GM23248 (cell line): ENCODE data around the gene VAMP4. TPM values are rescaled to one million over a fixed set of nuclear protein-coding genes. Genes with fewer than 3 reads are reported as not detected.
A peak's percentile ranks its signal among the peaks of the same experiment; 100 is the strongest.
"Not testable (repeated sequence)": the region's sequence is repeated elsewhere in the genome, so short reads cannot be mapped to it uniquely, and the experiment has no call there.

Source experiments
- DNase-seq: peaks from one replicate; pipeline ENCODE4 v3.0.0-alpha.2; 2015
- H2AFZ ChIP-seq: fragments of 200-600 bp; sonication (generic); 2 replicates; pipeline ENCODE4 v1.6.1; 2016; ENCODE audit warnings: antibody characterized with exemption
- H3F3A ChIP-seq: fragments of 200-600 bp; sonication (generic); 2 replicates; pipeline ENCODE4 v1.6.1; 2016; ENCODE audit warnings: mild to moderate bottlenecking, antibody characterized with exemption, mixed run types; ENCODE audit not compliant: insufficient read depth
- H3K27ac ChIP-seq: fragments of 200-600 bp; sonication (generic); 2 replicates; pipeline ENCODE4 v1.5.1; 2016; ENCODE audit warnings: mild to moderate bottlenecking
- H3K27me3 ChIP-seq: fragments of 200-600 bp; sonication (generic); replicated peaks from 2 replicates; pipeline ENCODE4 v1.6.1; 2016; ENCODE audit warnings: mild to moderate bottlenecking; ENCODE audit not compliant: insufficient read depth
- H3K36me3 ChIP-seq: fragments of 200-600 bp; sonication (generic); 2 replicates; pipeline ENCODE4 v1.6.1; 2016; ENCODE audit warnings: low read depth, mild to moderate bottlenecking
- H3K4me1 ChIP-seq: fragments of 200-600 bp; sonication (generic); 2 replicates; pipeline ENCODE4 v1.6.1; 2016; ENCODE audit warnings: mild to moderate bottlenecking; ENCODE audit not compliant: insufficient read depth
- H3K4me2 ChIP-seq: fragments of 200-600 bp; sonication (generic); one replicate; pipeline ENCODE4 v1.6.1; 2016; ENCODE audit warnings: mild to moderate bottlenecking; ENCODE audit not compliant: unreplicated experiment
- H3K4me3 ChIP-seq: fragments of 200-600 bp; sonication (generic); 2 replicates; pipeline ENCODE4 v1.5.1; 2016; ENCODE audit warnings: mild to moderate bottlenecking
- H3K79me2 ChIP-seq: fragments of 200-600 bp; sonication (generic); 2 replicates; pipeline ENCODE4 v1.6.1; 2016; ENCODE audit warnings: mild to moderate bottlenecking; ENCODE audit not compliant: insufficient read depth
- H3K9ac ChIP-seq: fragments of 200-600 bp; sonication (generic); 2 replicates; pipeline ENCODE4 v1.6.1; 2016; ENCODE audit warnings: mild to moderate bottlenecking
- H3K9me2 ChIP-seq: fragments of 200-600 bp; sonication (generic); 2 replicates; pipeline ENCODE4 v1.6.1; 2016; ENCODE audit warnings: mixed run types, mild to moderate bottlenecking, moderate library complexity; ENCODE audit not compliant: insufficient read depth
- H3K9me3 ChIP-seq: fragments of 200-600 bp; sonication (generic); one replicate; pipeline ENCODE4 v1.6.1; 2017; ENCODE audit warnings: low read depth
- H4K20me1 ChIP-seq: fragments of 200-600 bp; sonication (generic); 2 replicates; pipeline ENCODE4 v1.6.0; 2016; ENCODE audit not compliant: insufficient read depth
- EZH2 ChIP-seq: fragments of 200-600 bp; sonication (generic); IDR thresholded peaks from 2 replicates; pipeline ENCODE4 v1.6.1; 2018; ENCODE audit warnings: antibody characterized with exemption, mild to moderate bottlenecking; ENCODE audit not compliant: insufficient read depth, poor library complexity, severe bottlenecking
- EZH2phosphoT487 ChIP-seq: fragments of 200-600 bp; sonication (generic); IDR thresholded peaks from 2 replicates; pipeline ENCODE4 v1.6.1; 2018; ENCODE audit warnings: antibody characterized with exemption, moderate library complexity, mild to moderate bottlenecking, low read depth; ENCODE audit not compliant: insufficient read depth
- WGBS, 2 experiments: methylation state at CpG; one replicate each; pipeline ENCODE4 v1.1.6; 2015 to 2017; ENCODE audit warnings: low lambda C conversion rate in 2 of 2, low coverage in 1 of 2; ENCODE audit errors: missing lambda C conversion rate in 2 of 2; 5-methylcytosine and 5-hydroxymethylcytosine counted together
- in situ Hi-C: fragments of 300-500 bp; cut with MboI; formaldehyde crosslinking; loops from 2 replicates; pipeline ENCODE4 v1.15.0; 2020
- polyA plus RNA-seq: library from polyadenylated mRNA; unstranded; fragments of >200 nt; fragmentation: Nextera tagmentation; extraction: Ambion mirVana; gene quantifications from 2 replicates; pipeline ENCODE4 v1.2.1, GENCODE V29; 2016
- total RNA-seq: library from RNA; depleted of rRNA; stranded (reverse); fragments of >200 nt; shearing (Covaris generic); gene quantifications from 2 replicates; pipeline ENCODE4 v1.2.3, GENCODE V29; 2014

The VAMP4 gene
- total and polyA plus RNA-seq, 2 experiments from 2014 or later, result 7.3 to 21.2 TPM

- H3K9me2 ChIP-seq, result no peaks in the 10 kb centered on the region
- 33 to 37% methylated on average over 4 of the region's 4 CpGs for WGBS, 2 experiments
- no peaks in the 10 kb centered on the region for H3K36me3 ChIP-seq
- H3F3A ChIP-seq, result no peaks in the 10 kb centered on the region; the same call in 1 of the 2 replicates
- H3K27ac ChIP-seq, result peak overlapping the region; percentile 44; the same call in 1 of the 2 replicates
- H3K9ac ChIP-seq, result 0 out of 2 replicates have a peak overlapping the region, but pooled peaks have one; percentile 13
- peak; percentile 72 for DNase-seq
- no peak overlapping the region for H3K4me3 ChIP-seq
- no peaks in the 10 kb centered on the region for H4K20me1 ChIP-seq
- in situ Hi-C loops, result no loop called here
- H3K4me2 ChIP-seq, result no peak overlapping the region
- peak overlapping the region; percentile 35 for H2AFZ ChIP-seq
- H3K9me3 ChIP-seq, result no peaks in the 10 kb centered on the region
- H3K27me3 ChIP-seq, result no peaks in the 10 kb centered on the region
- TF ChIP-seq EZH2phosphoT487 (no peak), EZH2 (no peak)
- H3K4me1 ChIP-seq, result peaks cover 23% of the 10 kb centered on the region
- H3K79me2 ChIP-seq, result no peaks in the 10 kb centered on the region
Observed at GRCh38 chr1:171663854-171664575, 77.8 kb downstream of the VAMP4 start.

- 27 to 32% methylated on average over 7 of the region's 7 CpGs for WGBS, 2 experiments
- no peaks in the 10 kb centered on the region for H4K20me1 ChIP-seq
- H3K79me2 ChIP-seq, result no peaks in the 10 kb centered on the region
- H3K27me3 ChIP-seq, result no peaks in the 10 kb centered on the region
- peak; percentile 7 for DNase-seq
- in situ Hi-C loops, result no loop called here
- no peaks in the 10 kb centered on the region for H3K9me3 ChIP-seq
- no peak overlapping the region for H3K4me3 ChIP-seq
- H3K9ac ChIP-seq, result peak overlapping the region; percentile 13; the same call in 1 of the 2 replicates
- H3K4me1 ChIP-seq, result peaks cover 23% of the 10 kb centered on the region
- H2AFZ ChIP-seq, result peak overlapping the region; percentile 26; the same call in 1 of the 2 replicates
- no peaks in the 10 kb centered on the region for H3K9me2 ChIP-seq
- H3K36me3 ChIP-seq, result no peaks in the 10 kb centered on the region
- H3K27ac ChIP-seq, result peak overlapping the region; percentile 44; the same call in 1 of the 2 replicates
- H3F3A ChIP-seq, result no peaks in the 10 kb centered on the region; the same call in 1 of the 2 replicates
- TF ChIP-seq EZH2phosphoT487, result no peak
- no peak for TF ChIP-seq EZH2
- no peak overlapping the region for H3K4me2 ChIP-seq
Observed at GRCh38 chr1:171663036-171663853, 78.6 kb downstream of the VAMP4 start.

GRCh38 chr1:171661076-171661650 lies 80.7 kb downstream of the VAMP4 start:
- no peaks in the 10 kb centered on the region for H3K27me3 ChIP-seq
- no peaks in the 10 kb centered on the region for H3K36me3 ChIP-seq
- no peak overlapping the region for H2AFZ ChIP-seq
- H3K4me2 ChIP-seq, result no peak overlapping the region
- H3K4me1 ChIP-seq, result peaks cover 23% of the 10 kb centered on the region
- no peak overlapping the region for H3K27ac ChIP-seq
- no peak for DNase-seq
- H3K79me2 ChIP-seq, result no peaks in the 10 kb centered on the region
- in situ Hi-C loops, result no loop called here
- no peaks in the 10 kb centered on the region for H3K9me2 ChIP-seq
- no peak overlapping the region for H3K4me3 ChIP-seq
- no peaks in the 10 kb centered on the region for H3K9me3 ChIP-seq
- no peak for TF ChIP-seq EZH2phosphoT487
- TF ChIP-seq EZH2, result no peak
- H3F3A ChIP-seq, result no peaks in the 10 kb centered on the region; the same call in 1 of the 2 replicates
- H4K20me1 ChIP-seq, result no peaks in the 10 kb centered on the region
- 94 to 95% methylated on average over 5 of the region's 5 CpGs for WGBS, 2 experiments
- no peak overlapping the region for H3K9ac ChIP-seq

GRCh38 chr1:171656206-171656605 lies 85.7 kb downstream of the VAMP4 start:
- H3K9ac ChIP-seq, H3K79me2 ChIP-seq, in situ Hi-C loops, H2AFZ ChIP-seq, H3K9me2 ChIP-seq, H3K27me3 ChIP-seq, H3K9me3 ChIP-seq, H3K27ac ChIP-seq, H4K20me1 ChIP-seq, DNase-seq, H3K4me3 ChIP-seq, H3K36me3 ChIP-seq, H3K4me2 ChIP-seq: not testable (repeated sequence)
- Histone ChIP-seq H3K4me1 (peaks cover 18% of the 10 kb centered on the region), H3F3A (peaks cover 21% of the 10 kb centered on the region; the same call in 1 of the 2 replicates)
- 97 to 98% methylated on average over 9 of the region's 9 CpGs for WGBS, 2 experiments
